Measurements from ENCODE around the gene PA2G4. TPM values are rescaled to one million over a fixed set of nuclear protein-coding genes. Genes with fewer than 3 reads are reported as not detected.

The PA2G4 gene
- total RNA-seq, 1 experiment from 2014 or later, result 175 TPM

- intact Hi-C loops (cut with micrococcal nuclease; ENCODE audit: unreplicated experiment), result no loop called here
- POLR2A ChIA-PET, result no interaction called here
These were observed 22.0 kb upstream of the PA2G4 start for GRCh38 chr12:56082382-56082781.

DNA sequence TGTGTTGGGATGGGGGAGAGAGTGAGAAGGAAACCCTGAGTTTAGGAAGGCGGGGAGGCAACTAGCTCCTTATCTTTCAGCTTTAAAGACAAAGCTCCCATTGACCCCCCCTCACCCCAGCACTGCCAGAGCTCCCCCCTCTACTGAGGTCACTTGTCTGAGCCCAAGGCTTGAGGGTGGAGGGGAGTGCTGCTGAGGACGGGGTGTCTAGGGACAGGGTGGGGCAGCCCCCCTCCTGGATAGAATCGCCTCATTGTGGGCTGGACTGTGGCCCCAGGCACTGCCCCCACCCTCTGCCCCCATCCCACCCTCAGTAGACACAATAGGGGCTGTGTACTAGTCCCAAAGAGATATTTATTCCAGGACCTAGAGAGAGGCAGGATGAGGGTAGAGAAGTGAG, 21.4 kb upstream of the PA2G4 start:
- no peaks in the 10 kb centered on the region for H3K27me3 ChIP-seq (ENCODE audit: control insufficient read depth, insufficient read depth, low read length)
- POLR2A ChIA-PET, result no interaction called here
- intact Hi-C loops (cut with micrococcal nuclease; ENCODE audit: unreplicated experiment) (no loop called here), in situ Hi-C loops (cut with HindIII; ENCODE audit: low pct_unique_long_range_greater_than_20kb, low sequenced_read_pairs) (no loop called here)
- DNase-seq (ENCODE audit: low read depth, low spot score) (no peak), ATAC-seq (no peak)
- BruUV-seq (replicated peaks), result no TSS peak
- H3K27ac ChIP-seq (ENCODE audit: low read length), result no peak overlapping the region
- TF ChIP-seq, protein P1, sequence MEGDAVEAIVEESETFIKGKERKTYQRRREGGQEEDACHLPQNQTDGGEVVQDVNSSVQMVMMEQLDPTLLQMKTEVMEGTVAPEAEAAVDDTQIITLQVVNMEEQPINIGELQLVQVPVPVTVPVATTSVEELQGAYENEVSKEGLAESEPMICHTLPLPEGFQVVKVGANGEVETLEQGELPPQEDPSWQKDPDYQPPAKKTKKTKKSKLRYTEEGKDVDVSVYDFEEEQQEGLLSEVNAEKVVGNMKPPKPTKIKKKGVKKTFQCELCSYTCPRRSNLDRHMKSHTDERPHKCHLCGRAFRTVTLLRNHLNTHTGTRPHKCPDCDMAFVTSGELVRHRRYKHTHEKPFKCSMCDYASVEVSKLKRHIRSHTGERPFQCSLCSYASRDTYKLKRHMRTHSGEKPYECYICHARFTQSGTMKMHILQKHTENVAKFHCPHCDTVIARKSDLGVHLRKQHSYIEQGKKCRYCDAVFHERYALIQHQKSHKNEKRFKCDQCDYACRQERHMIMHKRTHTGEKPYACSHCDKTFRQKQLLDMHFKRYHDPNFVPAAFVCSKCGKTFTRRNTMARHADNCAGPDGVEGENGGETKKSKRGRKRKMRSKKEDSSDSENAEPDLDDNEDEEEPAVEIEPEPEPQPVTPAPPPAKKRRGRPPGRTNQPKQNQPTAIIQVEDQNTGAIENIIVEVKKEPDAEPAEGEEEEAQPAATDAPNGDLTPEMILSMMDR (IDR thresholded peaks at IDR 0.05), result no peak
- no peak for TF ChIP-seq SIN3A (IDR thresholded peaks at IDR 0.05; ENCODE audit: borderline replicate concordance, insufficient read depth, low read depth, low read length)
- no peak for TF ChIP-seq TCF7L2 (IDR thresholded peaks at IDR 0.05; ENCODE audit: low read depth, low read length)
- TF ChIP-seq, protein P2, sequence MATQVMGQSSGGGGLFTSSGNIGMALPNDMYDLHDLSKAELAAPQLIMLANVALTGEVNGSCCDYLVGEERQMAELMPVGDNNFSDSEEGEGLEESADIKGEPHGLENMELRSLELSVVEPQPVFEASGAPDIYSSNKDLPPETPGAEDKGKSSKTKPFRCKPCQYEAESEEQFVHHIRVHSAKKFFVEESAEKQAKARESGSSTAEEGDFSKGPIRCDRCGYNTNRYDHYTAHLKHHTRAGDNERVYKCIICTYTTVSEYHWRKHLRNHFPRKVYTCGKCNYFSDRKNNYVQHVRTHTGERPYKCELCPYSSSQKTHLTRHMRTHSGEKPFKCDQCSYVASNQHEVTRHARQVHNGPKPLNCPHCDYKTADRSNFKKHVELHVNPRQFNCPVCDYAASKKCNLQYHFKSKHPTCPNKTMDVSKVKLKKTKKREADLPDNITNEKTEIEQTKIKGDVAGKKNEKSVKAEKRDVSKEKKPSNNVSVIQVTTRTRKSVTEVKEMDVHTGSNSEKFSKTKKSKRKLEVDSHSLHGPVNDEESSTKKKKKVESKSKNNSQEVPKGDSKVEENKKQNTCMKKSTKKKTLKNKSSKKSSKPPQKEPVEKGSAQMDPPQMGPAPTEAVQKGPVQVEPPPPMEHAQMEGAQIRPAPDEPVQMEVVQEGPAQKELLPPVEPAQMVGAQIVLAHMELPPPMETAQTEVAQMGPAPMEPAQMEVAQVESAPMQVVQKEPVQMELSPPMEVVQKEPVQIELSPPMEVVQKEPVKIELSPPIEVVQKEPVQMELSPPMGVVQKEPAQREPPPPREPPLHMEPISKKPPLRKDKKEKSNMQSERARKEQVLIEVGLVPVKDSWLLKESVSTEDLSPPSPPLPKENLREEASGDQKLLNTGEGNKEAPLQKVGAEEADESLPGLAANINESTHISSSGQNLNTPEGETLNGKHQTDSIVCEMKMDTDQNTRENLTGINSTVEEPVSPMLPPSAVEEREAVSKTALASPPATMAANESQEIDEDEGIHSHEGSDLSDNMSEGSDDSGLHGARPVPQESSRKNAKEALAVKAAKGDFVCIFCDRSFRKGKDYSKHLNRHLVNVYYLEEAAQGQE (IDR thresholded peaks at IDR 0.05; ENCODE audit: insufficient read depth in 1 of 2, low read depth in 2 of 2, low read length in 1 of 2), result no peak
- TF ChIP-seq POLR2AphosphoS5 (IDR thresholded peaks at IDR 0.05; ENCODE audit: low read depth, low read length), result no peak
- no peak overlapping the region for H3K4me3 ChIP-seq (ENCODE audit: low read depth in 2 of 2, low read length in 2 of 2)
- CTCF ChIA-PET, result no interaction called here
- peaks cover 6% of the 10 kb centered on the region for H3K4me1 ChIP-seq (ENCODE audit: control insufficient read depth, insufficient read depth, low read length)
- no peaks in the 10 kb centered on the region; the same call in 1 of the 2 replicates for H3K36me3 ChIP-seq (ENCODE audit: control insufficient read depth, insufficient read depth, low read length)
- no peaks in the 10 kb centered on the region for H3K9me3 ChIP-seq (ENCODE audit: control insufficient read depth, insufficient read depth, low read depth, low read length)

More at GRCh38 chr12:56082382-56082781, 22.0 kb upstream of the PA2G4 start:
- TF ChIP-seq, protein P2 (IDR thresholded peaks at IDR 0.05; ENCODE audit: insufficient read depth in 1 of 2, low read depth in 2 of 2, low read length in 1 of 2), result no peak
- TF ChIP-seq POLR2AphosphoS5 (IDR thresholded peaks at IDR 0.05; ENCODE audit: low read depth, low read length) (no peak), TCF7L2 (IDR thresholded peaks at IDR 0.05; ENCODE audit: low read depth, low read length) (no peak)
- Histone ChIP-seq H3K4me1 (ENCODE audit: control insufficient read depth, insufficient read depth, low read length) (peaks cover 6% of the 10 kb centered on the region), H3K9me3 (ENCODE audit: control insufficient read depth, insufficient read depth, low read depth, low read length) (no peaks in the 10 kb centered on the region), H3K4me3 (ENCODE audit: low read depth in 2 of 2, low read length in 2 of 2) (no peak overlapping the region), H3K27me3 (ENCODE audit: control insufficient read depth, insufficient read depth, low read length) (no peaks in the 10 kb centered on the region), H3K36me3 (ENCODE audit: control insufficient read depth, insufficient read depth, low read length) (no peaks in the 10 kb centered on the region; the same call in 1 of the 2 replicates), H3K27ac (ENCODE audit: low read length) (no peak overlapping the region)
- no TSS peak for BruUV-seq (replicated peaks)
- CTCF ChIA-PET, result no interaction called here
- in situ Hi-C loops (cut with HindIII; ENCODE audit: low pct_unique_long_range_greater_than_20kb, low sequenced_read_pairs), result no loop called here
- ATAC-seq (no peak), DNase-seq (ENCODE audit: low read depth, low spot score) (no peak)
